Ovary (tissue), 9 donors: ENCODE results near the gene CCSER2. TPM values are rescaled to one million over a fixed set of nuclear protein-coding genes. Genes with fewer than 3 reads are reported as not detected.

Experiments used
- DNase-seq, 5 donors: peaks; one replicate each; pipeline ENCODE4 v3.0.0-alpha.2; 2019 to 2020
- H3K27ac ChIP-seq, 2 donors: fragments of 200-600 bp; one replicate each; pipeline versions ENCODE4 v1.5.1 to v1.8.0; 2019 to 2022
- H3K27me3 ChIP-seq: fragments of 200-600 bp; one replicate; pipeline ENCODE4 v1.8.0; 2022
- H3K36me3 ChIP-seq: fragments of 200-600 bp; sonication (generic); one replicate; pipeline ENCODE4 v1.5.1; 2019
- H3K4me1 ChIP-seq: one replicate; pipeline ENCODE4 v1.8.1; 2013; ENCODE audit warnings: mild to moderate bottlenecking, moderate library complexity; ENCODE audit not compliant: insufficient read depth
- H3K4me3 ChIP-seq: fragments of 200-600 bp; sonication (generic); one replicate; pipeline ENCODE4 v1.5.1; 2017
- H3K9me3 ChIP-seq, 2 donors: fragments of 200-600 bp in 1 of 2; sonication (generic) in 1 of 2; one replicate each; pipeline versions ENCODE4 v1.5.1 to v1.8.1; 2013 to 2019; ENCODE audit warnings: mild to moderate bottlenecking in 1 of 2, moderate library complexity in 1 of 2
- EP300 ChIP-seq: sonication (generic); formaldehyde crosslinking; IDR thresholded peaks from one replicate; pipeline ENCODE4 v1.6.1; 2017; ENCODE audit warnings: antibody characterized with exemption
- POLR2A ChIP-seq: fragments of 450-650 bp; IDR thresholded peaks from one replicate; pipeline ENCODE4 v1.6.1; 2017; ENCODE audit warnings: antibody characterized with exemption, mild to moderate bottlenecking, moderate library complexity
- WGBS, 3 donors: extraction: QIAGEN DNeasy Blood & Tissue Kit in 1 of 3; methylation state at CpG; one replicate each; pipeline versions ENCODE4 v1.1.5 to v1.1.7; 2013 to 2017; 5-methylcytosine and 5-hydroxymethylcytosine counted together
- intact Hi-C, 4 donors: fragments of 100-400 bp; cut with DNase I; formaldehyde crosslinking; loops; one replicate each; pipeline versions ENCODE4 v1.11.0 to v1.15.1; 2022 to 2023
- polyA plus RNA-seq, 2 donors: library from polyadenylated mRNA; stranded (reverse); fragments of 200-250 nt in 1 of 2; fragments of 350-450 nt in 1 of 2; fragmentation: Illumina TruSeq in 1 of 2; extraction: RNeasy Lipid Tissue Mini Kit (QIAGEN cat#74804) in 1 of 2; gene quantifications; one replicate each; pipeline ENCODE4 v1.2.3, GENCODE V29; 2013 to 2014
- total RNA-seq, 7 donors: library from RNA; depleted of rRNA in 2 of 7; stranded (reverse); fragments of >200 nt in 2 of 7; fragmentation: NEBNext Ultra II Directional in 3 of 7; extraction: Animal tissue kit (Norgen Biotek cat#: 25700) in 3 of 7; gene quantifications; one replicate each; pipeline versions ENCODE4 v1.1.0 to v1.2.4, GENCODE V29; 2016 to 2023
- TF ChIP-seq, protein P1 (sequence below), 3 donors: fragments of 450-650 bp in 2 of 3; fragments of 200-600 bp in 1 of 3; IDR thresholded peaks; one replicate each; pipeline versions ENCODE4 v1.5.1 to v1.8.0; 2016 to 2022; ENCODE audit warnings: antibody characterized with exemption in 3 of 3, mild to moderate bottlenecking in 1 of 3
- donor health status: DM: no; HTN: no; CAD: no; lungs with moderate emphysema.
- donor health status: DM: no; HTN: no; CAD: no.
- donor health status: Bipolar disorder and iron deficiency.
- donor health status: DM: yes; HTN: yes; CAD: no.
- donor health status: DM: no; HTN: no; CAD: no.
- donor health status: DM: yes; HTN: yes; CAD: no.

Gene CCSER2
- total and polyA plus RNA-seq, 9 donors: 12.2 to 86.3 (median 50.7) TPM

DNA sequence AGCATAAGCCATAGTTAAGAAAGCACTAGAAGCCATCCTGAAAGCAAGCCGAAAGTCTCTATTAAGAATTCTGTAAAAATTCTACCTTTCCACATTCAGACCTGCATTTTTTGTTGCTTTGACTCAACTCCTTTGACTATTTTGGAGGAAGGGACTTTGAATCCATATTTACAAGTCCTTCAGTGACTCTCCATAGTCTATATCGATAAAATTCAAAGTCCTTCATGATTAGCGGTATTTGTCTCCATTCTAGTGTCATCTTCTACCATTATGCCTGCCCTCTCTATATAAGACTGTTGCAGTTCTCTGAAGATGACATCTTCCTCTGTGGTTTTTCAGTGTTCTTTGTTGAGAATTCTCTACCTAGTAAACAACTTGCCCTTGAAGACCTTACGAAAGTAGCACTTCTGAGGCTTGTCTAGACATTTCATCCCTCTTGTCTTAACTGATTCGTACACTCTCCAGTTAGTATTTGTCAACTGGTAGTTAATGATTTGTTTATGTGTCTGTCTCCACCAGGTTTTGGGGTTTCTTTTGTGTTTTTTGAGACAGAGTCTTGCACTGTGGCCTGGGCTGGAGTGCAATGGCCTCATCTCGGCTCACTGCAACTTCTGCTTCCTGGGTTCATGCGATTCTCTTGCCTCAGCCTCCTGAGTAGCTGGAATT lies 1.7 kb downstream of the CCSER2 start:
- Histone ChIP-seq H3K27ac (no peak overlapping the region), H3K36me3 (no peaks in the 10 kb centered on the region), H3K9me3 (no peaks in the 10 kb centered on the region), H3K4me3 (no peak overlapping the region), H3K4me1 (peaks cover 13% of the 10 kb centered on the region), H3K27me3 (no peaks in the 10 kb centered on the region)
- DNase-seq: no peak
- intact Hi-C loops: no loop called here
- WGBS, 3 donors: 93 to 96% (median 95%) methylated on average over 7 of the region's 7 CpGs
- TF ChIP-seq, protein P1, sequence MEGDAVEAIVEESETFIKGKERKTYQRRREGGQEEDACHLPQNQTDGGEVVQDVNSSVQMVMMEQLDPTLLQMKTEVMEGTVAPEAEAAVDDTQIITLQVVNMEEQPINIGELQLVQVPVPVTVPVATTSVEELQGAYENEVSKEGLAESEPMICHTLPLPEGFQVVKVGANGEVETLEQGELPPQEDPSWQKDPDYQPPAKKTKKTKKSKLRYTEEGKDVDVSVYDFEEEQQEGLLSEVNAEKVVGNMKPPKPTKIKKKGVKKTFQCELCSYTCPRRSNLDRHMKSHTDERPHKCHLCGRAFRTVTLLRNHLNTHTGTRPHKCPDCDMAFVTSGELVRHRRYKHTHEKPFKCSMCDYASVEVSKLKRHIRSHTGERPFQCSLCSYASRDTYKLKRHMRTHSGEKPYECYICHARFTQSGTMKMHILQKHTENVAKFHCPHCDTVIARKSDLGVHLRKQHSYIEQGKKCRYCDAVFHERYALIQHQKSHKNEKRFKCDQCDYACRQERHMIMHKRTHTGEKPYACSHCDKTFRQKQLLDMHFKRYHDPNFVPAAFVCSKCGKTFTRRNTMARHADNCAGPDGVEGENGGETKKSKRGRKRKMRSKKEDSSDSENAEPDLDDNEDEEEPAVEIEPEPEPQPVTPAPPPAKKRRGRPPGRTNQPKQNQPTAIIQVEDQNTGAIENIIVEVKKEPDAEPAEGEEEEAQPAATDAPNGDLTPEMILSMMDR (IDR thresholded peaks at IDR 0.05): no peak
- TF ChIP-seq EP300: no peak
- TF ChIP-seq POLR2A: no peak

DNA sequence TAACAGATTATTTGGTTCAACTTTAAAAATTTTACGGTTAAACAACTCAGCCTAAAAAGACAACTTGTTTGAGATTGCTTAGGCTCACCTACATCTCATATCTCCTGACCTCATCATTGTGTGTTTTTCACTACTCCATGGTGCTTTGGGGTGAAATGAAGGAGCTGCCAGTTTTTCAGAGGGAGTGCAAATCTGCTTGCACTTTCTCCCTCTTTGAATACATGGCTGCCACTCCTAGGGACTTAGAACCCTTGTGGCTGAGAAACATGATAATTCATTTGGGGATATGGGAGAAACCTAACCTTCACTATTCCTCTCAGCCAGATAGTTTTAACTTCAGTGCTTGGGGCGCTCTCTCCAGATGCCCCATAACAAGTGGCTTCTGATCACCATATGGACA lies 2.7 kb downstream of the CCSER2 start:
- no peak for DNase-seq
- H3K9me3 ChIP-seq: no peaks in the 10 kb centered on the region
- WGBS, 3 donors: 87 to 96% (median 94%) methylated on average over 2 of the region's 2 CpGs
- H3K4me3 ChIP-seq: no peak overlapping the region
- H3K4me1 ChIP-seq: peaks cover 17% of the 10 kb centered on the region
- no peaks in the 10 kb centered on the region for H3K36me3 ChIP-seq
- no peak for TF ChIP-seq EP300
- TF ChIP-seq POLR2A: no peak
- TF ChIP-seq, protein P1 (IDR thresholded peaks at IDR 0.05): no peak
- intact Hi-C loops: no loop called here
- H3K27ac ChIP-seq: no peak overlapping the region
- no peaks in the 10 kb centered on the region for H3K27me3 ChIP-seq

DNA sequence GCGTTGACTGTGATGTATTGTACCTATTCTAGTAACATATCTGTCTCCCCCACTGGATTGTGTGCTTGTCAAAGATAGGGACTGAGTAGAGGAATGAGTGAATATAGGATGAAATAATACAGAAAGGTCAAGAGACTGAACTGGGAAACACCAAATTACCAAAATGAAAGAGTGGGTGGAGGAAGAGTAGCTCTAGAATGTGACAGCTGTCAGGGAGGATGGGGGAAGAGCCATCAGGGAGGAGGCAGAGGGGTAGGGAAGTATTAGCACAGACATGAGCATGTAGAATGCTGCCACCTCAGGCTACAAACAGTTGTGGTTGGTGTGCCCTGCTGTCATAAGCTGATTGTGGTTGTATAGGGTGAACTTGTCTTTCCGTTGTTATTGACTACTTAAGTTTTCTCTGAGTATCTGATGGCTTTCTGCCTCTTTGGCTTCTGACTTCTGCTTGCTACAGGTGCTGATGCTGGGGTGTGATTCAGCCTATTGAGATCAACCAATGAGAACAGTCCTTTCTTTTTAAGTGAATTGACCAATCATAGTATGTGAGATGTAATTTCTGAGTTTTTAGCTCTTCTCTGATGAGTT lies 5.6 kb downstream of the CCSER2 start:
- TF ChIP-seq EP300 (no peak), POLR2A (no peak)
- TF ChIP-seq, protein P1 (IDR thresholded peaks at IDR 0.05): no peak
- no peak overlapping the region for H3K4me3 ChIP-seq
- H3K27ac ChIP-seq: no peak overlapping the region
- peaks cover 22% of the 10 kb centered on the region for H3K4me1 ChIP-seq
- no peak for DNase-seq
- intact Hi-C loops: no loop called here
- no peaks in the 10 kb centered on the region for H3K9me3 ChIP-seq
- WGBS, 3 donors: 68 to 78% (median 75%) methylated on average over 2 of the region's 2 CpGs
- H3K36me3 ChIP-seq: no peaks in the 10 kb centered on the region
- H3K27me3 ChIP-seq: no peaks in the 10 kb centered on the region

DNA sequence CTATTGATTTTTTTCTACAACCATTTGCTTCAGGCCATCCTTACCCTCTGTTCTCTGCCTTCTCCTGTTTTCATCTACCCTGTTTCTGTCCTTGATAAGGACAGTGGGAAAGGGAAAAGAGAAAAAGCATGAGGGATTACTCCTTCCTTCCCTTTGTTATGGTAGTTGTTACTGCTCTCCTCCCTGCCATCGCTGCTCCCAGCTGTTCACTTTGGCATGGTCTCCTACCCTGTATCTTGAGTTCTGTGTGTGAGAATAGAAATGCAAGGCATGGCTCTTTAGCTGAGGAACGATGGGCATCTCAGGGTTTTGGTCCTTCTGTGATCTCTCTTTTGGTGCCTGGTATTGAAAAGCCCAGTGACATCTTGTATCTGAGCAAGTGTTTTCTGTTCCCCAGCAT lies 6.4 kb downstream of the CCSER2 start:
- no peak for TF ChIP-seq EP300
- TF ChIP-seq, protein P1 (IDR thresholded peaks at IDR 0.05): no peak
- no peak for TF ChIP-seq POLR2A
- WGBS, 3 donors: 17 to 36% (median 23%) methylated on average over 2 of the region's 2 CpGs
- no peak overlapping the region for H3K27ac ChIP-seq

More for the DNA sequence above, 6.4 kb downstream of the CCSER2 start:
- no peak for DNase-seq
- Histone ChIP-seq H3K36me3 (no peaks in the 10 kb centered on the region), H3K9me3 (no peaks in the 10 kb centered on the region), H3K4me3 (no peak overlapping the region), H3K4me1 (peaks cover 20% of the 10 kb centered on the region), H3K27me3 (no peaks in the 10 kb centered on the region)
- intact Hi-C loops: no loop called here
